Measurements from ENCODE around the gene GFPT2.

GFPT2 gene

DNA sequence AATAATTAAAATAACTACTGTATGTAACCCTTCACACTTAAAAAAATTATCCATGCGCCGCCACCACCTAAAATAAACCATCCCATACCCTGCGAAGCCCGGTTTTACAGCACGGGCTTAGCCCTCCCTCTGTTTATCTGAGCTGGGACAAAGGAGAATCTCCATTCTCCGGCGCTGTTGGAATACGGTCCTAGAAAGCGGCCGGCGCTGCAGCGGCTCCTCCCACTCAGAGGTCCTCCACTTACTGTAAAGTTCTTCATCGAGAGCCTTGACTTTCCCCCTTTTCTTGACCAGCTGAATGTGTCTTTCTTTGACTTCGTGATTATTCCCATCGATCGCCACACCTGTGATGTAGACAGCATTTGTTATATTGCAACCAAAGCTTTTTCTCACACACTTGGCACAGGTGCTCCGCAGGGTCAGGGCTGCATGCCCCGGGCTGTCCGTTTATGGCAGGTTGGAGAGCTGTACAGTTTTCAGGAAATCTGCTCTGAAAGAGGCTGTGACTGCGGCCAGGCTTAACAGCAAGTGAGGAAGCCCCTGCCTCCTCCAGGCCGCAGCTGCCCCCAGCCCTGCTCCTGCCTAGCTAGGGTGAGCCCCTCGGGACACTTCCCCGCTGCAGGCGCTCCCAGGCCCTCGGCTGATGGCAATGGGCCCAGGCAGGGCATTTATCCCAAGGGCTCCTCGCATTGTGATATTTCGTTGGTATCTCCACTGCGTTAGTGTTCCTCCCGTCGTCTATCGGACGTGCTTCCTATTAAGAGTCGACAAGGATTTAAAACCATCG, 16.7 kb downstream of the GFPT2 start:
- peaks cover 58% of the 10 kb centered on the region for H3K4me1 ChIP-seq (ENCODE audit: control insufficient read depth, insufficient read depth, low read length)

DNA sequence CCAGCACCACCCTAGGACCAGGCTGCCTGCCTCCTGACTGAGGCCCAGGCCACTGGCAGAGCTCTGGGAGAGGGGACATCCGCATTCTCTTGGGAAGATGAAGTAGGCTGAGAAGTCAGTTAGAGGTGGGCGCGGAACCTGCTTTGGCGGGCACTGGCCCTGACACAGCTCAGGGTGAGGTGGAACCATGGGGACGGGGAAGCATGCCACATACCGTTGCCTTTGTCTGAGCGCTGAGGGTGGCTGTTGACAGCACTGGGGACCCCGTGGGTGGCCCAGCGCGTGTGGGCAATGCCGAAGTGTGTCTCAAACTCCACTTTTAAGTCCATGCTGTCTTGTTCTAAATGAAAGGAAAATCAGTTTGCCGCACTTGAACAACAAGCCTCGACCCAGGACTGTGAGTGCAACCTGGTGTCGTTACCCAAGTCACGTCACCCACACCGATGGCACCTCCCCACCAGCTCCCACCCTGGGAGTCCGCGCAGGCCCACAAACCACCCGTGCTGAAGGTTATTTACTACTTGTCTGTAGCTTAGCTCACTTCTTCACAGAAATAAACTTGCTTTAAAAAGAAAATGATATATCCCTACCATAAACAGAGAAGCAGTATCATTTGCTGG, 17.4 kb downstream of the GFPT2 start:
- H3K4me3 ChIP-seq (ENCODE audit: low read length) = no peak overlapping the region

More for the DNA sequence above, 16.7 kb downstream of the GFPT2 start:
- no peaks in the 10 kb centered on the region for H3K9me3 ChIP-seq (replicated peaks; ENCODE audit: low read length)
- no peak overlapping the region for H3K9ac ChIP-seq (ENCODE audit: low read depth, low read length)
- H3K4me2 ChIP-seq (ENCODE audit: low read length) = no peak overlapping the region
- no peaks in the 10 kb centered on the region for H3K27me3 ChIP-seq (ENCODE audit: control insufficient read depth, insufficient read depth, low read length)
- H3K36me3 ChIP-seq (ENCODE audit: insufficient read depth, low read length) = peaks cover 34% of the 10 kb centered on the region
- no peak overlapping the region for H3K4me3 ChIP-seq (ENCODE audit: low read length)

GRCh38 chr5:180334751-180335613, 18.2 kb downstream of the GFPT2 start:
- peaks cover 65% of the 10 kb centered on the region for H3K4me1 ChIP-seq (ENCODE audit: control insufficient read depth, insufficient read depth, low read length)
- H3K9me3 ChIP-seq (replicated peaks; ENCODE audit: low read length) = no peaks in the 10 kb centered on the region

More for the DNA sequence above, 17.4 kb downstream of the GFPT2 start:
- H3K9ac ChIP-seq (ENCODE audit: low read depth, low read length) = no peak overlapping the region
- peaks cover 60% of the 10 kb centered on the region for H3K4me1 ChIP-seq (ENCODE audit: control insufficient read depth, insufficient read depth, low read length)
- H3K4me2 ChIP-seq (ENCODE audit: low read length) = no peak overlapping the region
- H3K27me3 ChIP-seq (ENCODE audit: control insufficient read depth, insufficient read depth, low read length) = no peaks in the 10 kb centered on the region
- H3K36me3 ChIP-seq (ENCODE audit: insufficient read depth, low read length) = peaks cover 34% of the 10 kb centered on the region
- no peaks in the 10 kb centered on the region for H3K9me3 ChIP-seq (replicated peaks; ENCODE audit: low read length)

GRCh38 chr5:180334176-180334575, 19.0 kb downstream of the GFPT2 start:
- H3K4me1 ChIP-seq (ENCODE audit: control insufficient read depth, insufficient read depth, low read length) = peaks cover 60% of the 10 kb centered on the region
- H3K4me2 ChIP-seq (ENCODE audit: low read length) = peak overlapping the region; percentile 45
- peaks cover 41% of the 10 kb centered on the region for H3K36me3 ChIP-seq (ENCODE audit: insufficient read depth, low read length)
- no peaks in the 10 kb centered on the region for H3K9me3 ChIP-seq (replicated peaks; ENCODE audit: low read length)
- no peaks in the 10 kb centered on the region for H3K27me3 ChIP-seq (ENCODE audit: control insufficient read depth, insufficient read depth, low read length)
- no peak overlapping the region for H3K4me3 ChIP-seq (ENCODE audit: low read length)
- H3K9ac ChIP-seq (ENCODE audit: low read depth, low read length) = peak overlapping the region; percentile 2

More at GRCh38 chr5:180334751-180335613, 18.2 kb downstream of the GFPT2 start:
- H3K4me3 ChIP-seq (ENCODE audit: low read length) = no peak overlapping the region
- H3K27me3 ChIP-seq (ENCODE audit: control insufficient read depth, insufficient read depth, low read length) = no peaks in the 10 kb centered on the region
- peaks cover 38% of the 10 kb centered on the region for H3K36me3 ChIP-seq (ENCODE audit: insufficient read depth, low read length)
- no peak overlapping the region for H3K4me2 ChIP-seq (ENCODE audit: low read length)
- H3K9ac ChIP-seq (ENCODE audit: low read depth, low read length) = no peak overlapping the region

- peaks cover 45% of the 10 kb centered on the region for H3K36me3 ChIP-seq (ENCODE audit: insufficient read depth, low read length)
- peak overlapping the region; percentile 2 for H3K9ac ChIP-seq (ENCODE audit: low read depth, low read length)
- no peaks in the 10 kb centered on the region for H3K27me3 ChIP-seq (ENCODE audit: control insufficient read depth, insufficient read depth, low read length)
- no peak overlapping the region for H3K4me3 ChIP-seq (ENCODE audit: low read length)
- H3K4me1 ChIP-seq (ENCODE audit: control insufficient read depth, insufficient read depth, low read length) = peaks cover 58% of the 10 kb centered on the region
- H3K4me2 ChIP-seq (ENCODE audit: low read length) = peak overlapping the region; percentile 45
- H3K9me3 ChIP-seq (replicated peaks; ENCODE audit: low read length) = no peaks in the 10 kb centered on the region
These were observed 19.5 kb downstream of the GFPT2 start for GRCh38 chr5:180333661-180334060.

DNA sequence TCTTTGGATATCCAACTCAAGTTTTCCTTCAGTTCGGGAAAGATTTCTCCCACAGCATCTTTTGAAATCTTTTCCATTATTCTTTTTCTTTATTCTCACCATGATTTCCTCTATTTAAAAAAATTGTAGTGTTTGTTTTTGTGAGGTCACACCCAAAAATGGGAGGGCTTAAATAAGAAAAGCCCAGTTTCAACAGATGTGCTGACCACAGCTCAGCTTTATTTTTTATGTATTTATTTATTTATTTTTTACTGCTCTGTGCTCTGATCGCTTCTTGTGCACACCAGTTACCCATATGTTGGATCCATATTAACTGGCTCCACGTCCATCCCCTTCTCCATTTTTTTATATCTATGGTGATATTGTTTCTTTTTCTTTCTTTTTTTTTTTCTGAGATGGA, 20.3 kb downstream of the GFPT2 start:
- Histone ChIP-seq H3K9ac (ENCODE audit: low read depth, low read length) (no peak overlapping the region), H3K9me3 (replicated peaks; ENCODE audit: low read length) (no peaks in the 10 kb centered on the region), H3K27me3 (ENCODE audit: control insufficient read depth, insufficient read depth, low read length) (no peaks in the 10 kb centered on the region), H3K4me1 (ENCODE audit: control insufficient read depth, insufficient read depth, low read length) (peaks cover 50% of the 10 kb centered on the region), H3K4me2 (ENCODE audit: low read length) (no peak overlapping the region), H3K4me3 (ENCODE audit: low read length) (no peak overlapping the region), H3K36me3 (ENCODE audit: insufficient read depth, low read length) (peaks cover 53% of the 10 kb centered on the region)

GRCh38 chr5:180332051-180332517, 21.1 kb downstream of the GFPT2 start:
- Histone ChIP-seq H3K27me3 (ENCODE audit: control insufficient read depth, insufficient read depth, low read length) (no peaks in the 10 kb centered on the region), H3K4me1 (ENCODE audit: control insufficient read depth, insufficient read depth, low read length) (peaks cover 45% of the 10 kb centered on the region), H3K4me3 (ENCODE audit: low read length) (no peak overlapping the region), H3K9me3 (replicated peaks; ENCODE audit: low read length) (no peaks in the 10 kb centered on the region), H3K4me2 (ENCODE audit: low read length) (peak overlapping the region; percentile 60), H3K36me3 (ENCODE audit: insufficient read depth, low read length) (peaks cover 55% of the 10 kb centered on the region), H3K9ac (ENCODE audit: low read depth, low read length) (no peak overlapping the region)

DNA sequence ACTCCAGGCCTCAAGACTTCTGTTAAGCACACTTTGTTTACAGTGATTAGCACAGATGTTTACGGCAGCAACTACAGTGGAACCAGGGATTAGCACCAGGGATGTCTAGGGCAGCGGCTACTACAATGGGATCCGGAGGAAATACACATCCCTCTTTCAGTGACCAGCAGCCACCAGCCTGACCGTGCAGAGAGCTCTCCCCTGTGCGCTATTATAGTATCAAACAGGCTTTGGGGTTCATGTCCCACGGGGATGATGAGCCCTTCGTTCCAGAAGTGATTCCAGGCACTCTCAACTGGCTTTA, 21.5 kb downstream of the GFPT2 start:
- Histone ChIP-seq H3K9me3 (replicated peaks; ENCODE audit: low read length) (no peaks in the 10 kb centered on the region), H3K4me1 (ENCODE audit: control insufficient read depth, insufficient read depth, low read length) (peaks cover 45% of the 10 kb centered on the region), H3K4me2 (ENCODE audit: low read length) (peak overlapping the region; percentile 60), H3K27me3 (ENCODE audit: control insufficient read depth, insufficient read depth, low read length) (no peaks in the 10 kb centered on the region), H3K36me3 (ENCODE audit: insufficient read depth, low read length) (peaks cover 53% of the 10 kb centered on the region), H3K9ac (ENCODE audit: low read depth, low read length) (peak overlapping the region; percentile 37), H3K4me3 (ENCODE audit: low read length) (no peak overlapping the region)

DNA sequence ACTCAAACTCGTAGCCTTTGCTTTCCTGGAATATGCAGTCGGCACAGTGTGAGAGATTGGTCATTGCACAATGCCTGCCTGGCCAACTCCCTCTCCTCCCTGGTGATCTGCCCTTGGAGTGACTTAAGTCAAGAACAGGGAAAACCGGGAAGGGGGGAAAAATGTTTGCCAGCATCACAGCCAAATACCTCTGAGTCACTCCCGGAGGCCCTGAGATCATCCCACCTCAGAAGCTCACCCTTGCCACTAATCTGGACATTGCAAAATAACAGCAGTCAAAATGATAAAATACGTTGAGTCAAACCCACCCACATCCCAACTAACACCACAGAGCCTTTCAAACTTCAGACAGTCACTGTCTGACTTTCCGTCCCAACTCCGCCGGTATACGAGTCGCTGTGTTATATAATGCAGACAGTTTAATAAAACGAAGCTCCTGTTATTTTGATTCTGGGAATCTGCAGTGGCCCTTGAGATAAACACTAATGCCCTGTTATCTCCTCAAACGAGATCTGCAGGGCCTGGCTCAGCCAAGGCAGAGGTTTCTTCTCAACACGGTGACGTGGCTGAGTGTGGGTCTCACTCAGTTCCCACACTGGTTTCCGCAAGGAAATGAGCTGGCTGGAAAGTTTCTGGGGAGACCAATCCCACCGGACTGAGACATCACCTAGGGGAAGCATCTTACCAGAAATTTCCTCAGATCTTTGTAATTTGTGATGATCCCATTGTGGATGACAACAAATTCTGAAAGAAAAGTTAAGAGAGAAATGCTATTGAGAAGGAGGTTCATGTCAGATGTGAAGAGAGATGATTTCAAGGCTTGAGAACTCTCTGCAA, 22.1 kb downstream of the GFPT2 start:
- peaks cover 45% of the 10 kb centered on the region for H3K4me1 ChIP-seq (ENCODE audit: control insufficient read depth, insufficient read depth, low read length)

GRCh38 chr5:180330270-180330648, 22.9 kb downstream of the GFPT2 start:
- Histone ChIP-seq H3K9me3 (replicated peaks; ENCODE audit: low read length) (no peaks in the 10 kb centered on the region), H3K4me3 (ENCODE audit: low read length) (peak overlapping the region; percentile 5), H3K4me1 (ENCODE audit: control insufficient read depth, insufficient read depth, low read length) (peaks cover 45% of the 10 kb centered on the region), H3K4me2 (ENCODE audit: low read length) (peak overlapping the region; percentile 60), H3K9ac (ENCODE audit: low read depth, low read length) (peak overlapping the region; percentile 11), H3K27me3 (ENCODE audit: control insufficient read depth, insufficient read depth, low read length) (no peaks in the 10 kb centered on the region), H3K36me3 (ENCODE audit: insufficient read depth, low read length) (peaks cover 44% of the 10 kb centered on the region)

More for the DNA sequence above, 22.1 kb downstream of the GFPT2 start:
- H3K9ac ChIP-seq (ENCODE audit: low read depth, low read length) = peak overlapping the region; percentile 37
- H3K36me3 ChIP-seq (ENCODE audit: insufficient read depth, low read length) = peaks cover 48% of the 10 kb centered on the region
- H3K4me3 ChIP-seq (ENCODE audit: low read length) = peak overlapping the region; percentile 5
- H3K9me3 ChIP-seq (replicated peaks; ENCODE audit: low read length) = no peaks in the 10 kb centered on the region
- no peaks in the 10 kb centered on the region for H3K27me3 ChIP-seq (ENCODE audit: control insufficient read depth, insufficient read depth, low read length)
- peak overlapping the region; percentile 60 for H3K4me2 ChIP-seq (ENCODE audit: low read length)
